NCI-H774 (cell line): Measurements from ENCODE around the gene ALKBH3.

Source experiments
- DNase-seq: peaks from one replicate; lab custom pipeline; 2025; lab: John Stamatoyannopoulos, UW

ALKBH3 gene

DNA sequence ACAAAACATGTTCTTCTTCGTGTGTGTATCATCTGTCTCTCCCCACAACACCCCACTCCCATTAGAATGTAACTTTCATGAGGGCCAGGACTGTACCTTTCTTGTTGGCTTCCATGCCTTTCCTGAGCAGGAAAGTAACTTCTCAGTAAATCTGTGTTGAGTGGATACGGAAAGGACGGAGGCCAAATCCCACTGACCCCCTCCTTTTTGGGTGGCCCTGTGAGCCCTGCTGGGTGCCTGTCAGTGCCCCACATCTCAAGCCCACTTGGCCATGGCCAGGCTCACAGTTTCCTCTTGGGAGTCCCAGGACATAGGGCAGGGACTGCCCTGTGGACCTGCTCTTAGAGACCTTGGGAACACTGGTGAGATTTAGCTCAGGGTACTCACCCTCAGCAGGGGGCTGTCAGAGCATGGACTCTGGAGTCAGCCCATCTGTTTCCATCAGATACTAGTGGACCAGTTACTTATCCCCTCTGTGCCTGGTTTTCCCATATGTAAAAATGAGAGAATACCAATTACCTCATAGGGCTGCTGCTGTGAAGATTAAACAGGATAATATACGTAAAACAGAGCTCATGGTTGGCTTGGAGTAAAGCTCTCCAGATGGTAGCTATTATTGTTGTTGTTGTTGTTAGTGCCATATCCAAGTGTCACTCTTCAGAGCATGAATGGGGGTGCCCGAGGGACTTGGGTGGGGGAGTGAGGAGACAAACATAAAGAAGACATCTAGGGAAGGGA, 60.8 kb downstream of the ALKBH3 start:
- no peak for DNase-seq

DNA sequence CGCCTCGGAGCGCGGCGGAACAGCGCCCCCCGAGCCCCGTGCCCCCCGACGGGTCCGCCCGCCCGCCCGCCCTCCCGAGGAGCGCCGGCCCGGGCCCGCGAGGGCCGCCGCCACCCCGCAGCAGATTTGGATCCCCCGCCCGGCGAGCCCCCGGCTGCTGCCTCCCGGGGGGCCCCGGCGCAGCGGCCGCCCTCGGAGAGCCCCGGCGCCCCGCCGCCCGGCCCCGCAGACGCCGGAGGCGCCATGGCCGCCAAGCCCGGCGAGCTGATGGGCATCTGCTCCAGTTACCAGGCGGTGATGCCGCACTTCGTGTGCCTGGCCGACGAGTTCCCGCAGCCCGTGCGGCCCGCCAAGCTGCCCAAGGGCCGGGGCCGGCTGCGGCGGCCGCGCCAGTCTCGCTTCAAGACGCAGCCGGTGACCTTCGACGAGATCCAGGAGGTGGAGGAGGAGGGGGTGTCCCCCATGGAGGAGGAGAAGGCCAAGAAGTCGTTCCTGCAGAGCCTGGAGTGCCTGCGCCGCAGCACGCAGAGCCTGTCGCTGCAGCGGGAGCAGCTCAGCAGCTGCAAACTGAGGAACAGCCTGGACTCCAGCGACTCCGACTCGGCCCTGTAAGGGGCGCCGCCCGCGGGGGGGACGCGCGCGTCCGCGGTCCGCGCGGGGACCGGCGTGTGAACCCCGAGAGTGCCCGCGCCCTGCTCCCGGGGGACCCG, 62.2 kb downstream of the ALKBH3 start:
- no peak for DNase-seq

DNA sequence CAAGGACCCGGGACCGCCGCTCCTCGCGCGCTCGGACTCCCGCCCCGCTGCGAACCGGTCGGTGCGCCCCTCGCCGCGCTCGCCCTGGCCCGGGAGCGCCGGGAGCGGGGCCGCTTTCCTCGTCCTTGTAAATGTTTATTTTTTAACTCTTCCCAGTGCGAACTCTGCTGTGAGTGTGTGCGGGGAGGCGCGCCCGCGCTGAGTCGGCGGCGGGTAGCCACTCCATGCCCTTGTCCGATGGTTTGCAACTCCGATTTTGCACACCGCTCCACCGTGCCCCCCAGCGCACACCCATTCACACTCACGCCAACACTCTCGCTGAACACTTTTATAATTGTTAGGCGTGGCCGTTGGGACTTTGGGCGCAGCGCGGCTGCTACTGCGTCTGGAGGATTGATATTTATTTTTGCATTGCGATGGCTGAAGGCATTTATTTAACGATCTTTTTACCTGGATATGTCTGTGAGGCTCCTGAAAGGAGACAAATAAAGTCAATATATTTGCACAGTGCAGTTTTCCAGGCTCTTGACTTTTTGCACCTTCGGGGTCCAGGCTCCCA, 62.8 kb downstream of the ALKBH3 start:
- no peak for DNase-seq

DNA sequence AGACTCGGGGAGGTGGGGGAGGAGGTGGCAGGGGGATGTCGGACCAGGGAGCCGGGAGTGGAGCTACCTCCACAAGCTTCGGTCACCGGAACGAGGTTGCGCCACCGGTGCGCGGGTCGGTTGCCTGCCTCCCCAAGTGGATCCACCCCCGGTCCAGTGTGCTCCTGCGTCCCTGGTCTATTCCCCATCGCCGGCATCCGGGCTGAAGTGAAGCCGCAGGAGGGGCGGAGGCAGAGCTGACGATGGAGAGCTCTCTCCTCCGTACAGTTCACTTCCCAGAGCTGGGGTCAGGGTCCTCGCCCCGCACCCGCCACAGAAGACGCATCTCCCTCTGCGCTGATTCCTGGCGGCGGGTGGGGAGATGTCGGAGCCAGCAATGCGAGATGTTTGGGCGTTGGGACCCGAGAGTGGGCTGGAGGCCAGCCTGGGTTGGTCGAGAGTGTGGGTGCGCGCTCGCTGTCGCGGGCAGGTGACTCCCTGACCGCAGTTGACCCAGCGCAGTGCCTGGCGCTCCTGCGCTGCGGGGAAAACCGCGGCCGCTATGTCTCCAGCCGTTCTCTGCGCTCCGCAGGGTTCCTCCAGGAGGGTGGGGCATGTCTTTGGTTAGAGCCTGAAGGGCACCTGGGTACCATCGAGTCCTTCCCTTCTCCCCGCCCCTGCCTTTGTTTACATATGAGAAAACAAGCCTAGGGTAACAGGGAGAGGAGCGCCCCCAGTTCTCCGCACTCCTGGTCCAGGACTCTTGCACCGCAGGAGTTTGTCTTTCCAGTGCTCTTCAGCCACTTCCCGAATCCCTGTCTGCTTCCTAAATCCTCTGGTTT, 63.5 kb downstream of the ALKBH3 start:
- no peak for DNase-seq

GRCh38 chr11:43944761-43945311, 64.2 kb downstream of the ALKBH3 start:
- DNase-seq: no peak

DNA sequence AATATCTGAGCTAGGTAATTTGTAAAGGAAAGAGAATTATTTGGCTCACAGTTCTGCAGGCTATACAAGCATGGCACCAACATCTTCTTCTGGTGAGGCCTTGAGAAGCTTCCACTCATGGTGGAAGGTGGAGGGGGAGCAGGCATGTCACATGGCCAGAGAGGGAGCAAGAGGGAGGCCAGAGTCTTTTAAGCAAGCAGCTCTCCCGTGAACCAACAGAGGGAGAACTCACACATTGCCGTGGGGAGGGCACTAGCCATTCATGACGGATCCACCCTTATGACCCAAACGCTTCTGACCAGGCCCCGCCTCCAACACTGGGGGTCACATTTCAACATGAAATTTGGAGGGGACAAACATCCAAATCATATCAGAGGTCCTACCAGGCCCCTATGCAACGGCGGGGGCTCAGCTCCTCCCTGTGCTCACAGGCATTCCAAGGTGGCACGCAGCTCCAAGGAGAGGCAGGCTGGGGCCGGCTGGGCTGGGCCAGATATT, 66.4 kb downstream of the ALKBH3 start:
- DNase-seq: no peak

DNA sequence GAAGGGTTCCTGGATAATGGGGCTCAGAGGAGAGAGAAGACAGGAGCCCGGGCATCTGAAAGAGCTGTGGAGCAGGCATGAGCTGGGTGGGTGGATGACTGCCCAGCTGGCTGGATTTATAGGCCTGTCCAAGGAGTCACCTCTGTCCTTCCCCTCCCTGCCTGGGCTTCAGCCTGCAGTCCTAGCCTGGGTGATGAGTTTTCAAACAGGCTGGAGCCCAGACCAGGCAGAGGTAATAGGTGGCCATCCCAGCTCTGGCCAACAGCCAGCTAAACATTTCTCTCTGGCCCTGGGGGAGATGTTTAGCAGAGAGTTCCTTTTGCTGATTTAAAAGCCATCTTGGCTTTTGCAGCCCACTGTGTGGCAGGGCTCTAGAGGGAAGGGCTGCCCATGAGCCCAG, 67.2 kb downstream of the ALKBH3 start:
- no peak for DNase-seq

DNA sequence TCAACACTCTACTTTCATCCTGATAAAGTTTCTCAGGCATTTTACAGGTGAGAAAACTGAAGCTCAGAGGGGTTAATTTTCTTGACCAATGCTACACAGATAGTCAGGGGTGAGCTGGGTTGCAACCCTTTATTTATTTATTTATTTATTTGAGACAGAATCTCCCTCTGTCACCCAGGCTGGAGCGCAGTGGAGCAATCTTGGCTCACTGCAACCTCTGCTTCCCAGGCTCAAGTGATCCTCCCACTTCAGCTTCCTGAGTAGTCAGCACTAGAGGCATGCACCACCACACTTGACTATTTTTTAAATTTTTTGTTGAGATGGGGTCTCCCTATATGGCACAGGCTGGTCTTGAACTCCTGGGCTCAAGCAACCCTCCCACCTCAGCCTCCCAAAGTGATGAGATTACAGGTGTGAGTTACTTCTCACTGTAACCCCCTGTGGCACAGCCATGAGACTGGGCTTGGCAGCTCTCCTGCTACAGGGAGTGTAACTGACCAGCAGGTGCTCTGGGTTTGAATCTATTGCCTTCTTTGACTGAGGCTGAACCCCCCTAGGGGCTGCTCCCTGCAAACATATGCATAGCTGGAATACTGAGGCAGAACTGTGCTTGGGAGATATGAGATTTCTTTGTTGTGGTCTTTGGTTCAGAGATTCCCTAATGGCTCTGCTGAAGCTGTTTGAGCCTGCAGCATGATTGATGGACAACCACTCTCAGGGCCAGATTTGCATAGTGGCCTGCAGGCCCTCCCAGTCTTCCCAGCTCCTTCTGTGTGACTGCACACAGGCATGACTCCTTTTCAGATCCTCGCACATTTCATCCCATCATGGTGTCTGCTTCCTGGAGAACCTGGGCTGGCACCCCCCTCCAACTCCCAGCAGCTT, 68.0 kb downstream of the ALKBH3 start:
- no peak for DNase-seq

GRCh38 chr11:43950311-43950855, 69.8 kb downstream of the ALKBH3 start:
- DNase-seq: no peak

DNA sequence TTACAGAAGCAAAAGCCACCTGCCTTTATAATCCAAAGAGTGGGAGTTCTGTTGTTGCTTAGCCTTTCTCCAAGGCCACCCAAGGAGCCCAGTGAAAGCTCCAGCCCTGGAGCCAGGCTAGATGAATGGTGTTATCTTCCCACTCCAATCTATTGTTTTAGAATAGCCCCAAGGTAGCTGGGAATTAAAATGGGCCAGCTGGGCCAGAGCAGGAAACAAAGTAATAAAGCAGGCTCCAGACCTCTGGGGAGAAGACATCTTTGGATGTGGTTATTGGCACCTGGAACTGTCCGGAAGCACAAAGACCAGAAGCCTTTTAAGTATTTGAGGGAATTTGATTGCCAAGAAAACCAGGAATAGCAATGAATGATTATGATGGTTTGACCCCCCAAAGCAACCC, 70.6 kb downstream of the ALKBH3 start:
- no peak for DNase-seq

DNA sequence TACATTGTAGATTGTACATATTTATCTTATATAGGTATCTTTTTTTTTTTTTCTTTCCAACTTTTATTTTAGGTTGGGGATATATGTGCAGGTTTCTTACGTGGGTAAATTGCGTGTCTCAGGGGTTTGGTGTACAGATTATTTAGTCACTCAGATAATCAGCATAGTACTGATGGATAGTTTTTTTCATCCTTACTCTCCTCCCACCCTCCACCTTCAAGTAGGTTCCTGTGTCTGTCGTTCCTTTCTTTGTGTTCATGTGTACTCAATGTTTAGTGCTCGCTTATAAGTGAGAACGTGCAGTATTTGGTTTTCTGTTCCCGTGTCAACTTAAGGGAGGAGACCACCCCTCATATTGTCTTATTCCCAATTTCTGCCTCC, 71.4 kb downstream of the ALKBH3 start:
- DNase-seq: no peak

- no peak for DNase-seq
These were observed 72.0 kb downstream of the ALKBH3 start for GRCh38 chr11:43952401-43953342.

DNA sequence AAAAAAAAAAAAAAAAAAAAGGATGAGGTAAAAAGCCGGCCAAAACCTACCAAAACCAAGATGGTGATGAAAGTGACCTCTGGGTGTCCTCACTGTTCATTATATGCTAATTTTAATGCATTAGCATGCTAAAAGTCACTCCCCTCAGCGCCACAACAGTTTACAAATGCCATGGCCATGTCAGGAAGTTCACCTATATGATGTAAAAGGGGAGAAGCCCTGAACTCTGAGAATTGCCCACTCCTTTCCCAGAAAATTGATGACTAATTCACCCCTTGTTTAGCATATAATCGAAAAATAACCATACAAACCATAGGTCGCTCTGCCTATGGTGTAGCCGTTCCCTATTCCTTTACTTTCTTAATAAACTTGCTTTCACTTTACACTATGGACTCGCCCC, 72.9 kb downstream of the ALKBH3 start:
- no peak for DNase-seq

DNA sequence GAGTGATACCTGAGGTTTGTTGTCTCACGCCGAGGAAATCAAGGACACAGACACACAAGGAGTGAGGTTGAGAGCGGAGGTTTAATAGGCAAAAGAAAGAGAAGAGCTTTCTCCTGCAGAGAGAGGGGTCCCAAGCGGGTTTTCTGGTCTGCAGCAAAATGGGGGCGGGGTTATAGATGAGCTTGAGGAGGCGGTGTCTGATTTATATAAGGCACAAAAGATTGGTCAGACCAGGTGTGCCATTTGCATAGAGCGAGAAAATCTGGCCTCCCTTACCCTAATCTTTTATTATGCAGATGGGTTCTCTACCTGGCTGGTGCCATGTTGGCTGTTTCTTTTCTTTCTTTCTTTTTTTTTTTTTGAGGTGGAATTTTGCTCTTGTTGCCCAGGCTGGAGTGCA, 73.6 kb downstream of the ALKBH3 start:
- no peak for DNase-seq

- DNase-seq: no peak
These were observed 74.9 kb downstream of the ALKBH3 start for GRCh38 chr11:43955381-43956118.

- DNase-seq: no peak
These were observed 76.9 kb downstream of the ALKBH3 start for GRCh38 chr11:43957571-43957970.

DNA sequence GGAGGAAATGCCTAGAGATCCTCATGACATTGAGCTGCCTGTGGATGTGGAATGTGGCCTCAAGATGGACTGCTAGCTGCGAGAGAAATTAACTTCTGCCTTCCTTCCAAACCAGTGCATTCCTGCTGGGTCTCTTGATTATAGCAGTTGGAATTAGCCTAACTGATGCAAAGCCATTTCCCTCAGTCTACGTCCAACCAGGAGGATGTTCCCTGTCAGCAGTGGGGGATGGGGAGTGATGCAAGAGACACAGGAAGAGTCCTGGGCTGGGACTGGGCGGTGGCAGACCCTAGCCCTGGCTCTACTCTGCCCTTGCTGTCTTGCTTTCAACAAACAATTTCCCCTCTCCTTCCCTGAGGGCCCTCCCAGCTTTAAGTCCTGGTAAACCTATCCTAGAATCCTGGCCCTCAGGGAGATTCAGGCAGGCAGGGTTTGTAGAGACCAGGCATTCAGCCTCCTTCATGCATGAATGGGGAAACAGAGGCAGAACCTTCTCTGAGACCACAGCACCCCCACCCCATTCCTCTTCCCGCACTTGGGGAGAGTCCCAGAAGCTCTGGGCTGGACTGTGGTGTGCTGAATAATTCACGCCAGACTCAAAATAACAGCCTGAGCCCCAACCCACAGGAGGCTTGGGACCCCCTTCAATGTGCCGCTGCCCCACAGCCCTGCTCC, 78.8 kb downstream of the ALKBH3 start:
- DNase-seq: no peak
